Ramos (cell line): ENCODE measurements around the gene LRRC42.

Experiments used
- in situ Hi-C: fragments of 300-500 bp; cut with MboI; formaldehyde crosslinking; loops from one replicate; pipeline ENCODE4 v1.14.3; 2022; ENCODE audit warnings: low sequenced_read_pairs; ENCODE audit not compliant: unreplicated experiment

The LRRC42 gene

GRCh38 chr1:53938136-53938830 lies 7.9 kb upstream of the LRRC42 start:
- in situ Hi-C loops, result no loop called here

DNA sequence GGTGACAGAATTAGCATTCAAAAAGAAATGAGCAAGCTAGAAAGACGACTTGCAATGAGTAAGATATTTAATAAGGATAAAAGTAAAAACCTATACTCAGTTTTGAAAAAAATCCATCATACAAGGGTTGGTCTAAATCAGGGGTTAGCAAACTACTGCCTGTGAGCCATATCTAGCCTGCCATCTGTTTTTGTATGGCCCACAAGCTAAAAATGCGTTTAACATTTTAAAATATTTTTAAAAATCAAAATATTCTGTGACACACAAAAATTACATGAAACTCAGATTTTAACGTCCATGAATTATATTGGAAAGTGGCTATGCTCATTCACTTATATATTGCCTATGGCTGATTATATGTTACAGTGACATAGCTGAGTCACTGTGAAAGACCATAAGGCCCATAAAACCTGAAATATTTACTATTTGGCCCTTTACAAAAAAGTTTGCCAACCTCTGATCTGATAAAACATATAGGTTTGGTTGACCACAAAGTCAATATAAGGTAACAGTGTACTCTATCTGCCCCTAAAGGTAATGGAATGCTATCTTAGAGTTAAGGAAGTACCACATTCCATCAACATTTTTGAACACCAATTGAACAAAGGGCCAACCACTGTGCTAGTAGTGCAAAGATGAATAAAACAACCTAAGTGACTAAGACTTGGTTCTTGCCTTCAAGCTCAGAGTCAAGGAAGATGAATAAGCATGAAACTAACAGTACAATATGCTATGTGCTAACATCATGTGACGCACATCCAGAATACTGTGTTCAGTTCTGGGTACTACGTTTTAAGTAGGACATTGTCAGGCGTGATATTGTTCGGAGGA lies 3.8 kb upstream of the LRRC42 start:
- in situ Hi-C loops, result no loop called here

DNA sequence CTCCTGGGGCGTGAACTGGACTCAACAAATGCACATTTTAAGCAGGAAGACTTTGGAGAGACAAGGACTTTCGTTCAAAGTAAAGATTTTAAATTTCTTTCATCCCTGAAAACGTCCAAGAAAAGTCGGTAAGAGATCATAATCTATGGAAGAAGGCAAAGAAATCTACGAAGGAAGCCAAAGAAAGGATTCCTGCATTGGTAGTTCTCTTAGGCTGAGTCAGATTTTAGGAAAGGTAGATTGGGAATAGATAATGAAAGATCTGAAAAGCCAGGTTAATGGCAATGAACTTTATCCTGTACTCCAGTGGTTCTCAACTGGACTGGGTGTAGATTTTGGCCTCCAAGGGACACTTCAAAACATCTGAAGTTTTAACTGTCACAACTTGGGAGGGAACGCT lies 3.1 kb upstream of the LRRC42 start:
- in situ Hi-C loops, result no loop called here

GRCh38 chr1:53943490-53944043 lies 2.6 kb upstream of the LRRC42 start:
- in situ Hi-C loops, result no loop called here

- in situ Hi-C loops, result no loop called here
Measured at GRCh38 chr1:53944469-53945182, 1.5 kb upstream of the LRRC42 start.

- in situ Hi-C loops, result no loop called here
Measured at GRCh38 chr1:53945183-53945432, 1.0 kb upstream of the LRRC42 start.

DNA sequence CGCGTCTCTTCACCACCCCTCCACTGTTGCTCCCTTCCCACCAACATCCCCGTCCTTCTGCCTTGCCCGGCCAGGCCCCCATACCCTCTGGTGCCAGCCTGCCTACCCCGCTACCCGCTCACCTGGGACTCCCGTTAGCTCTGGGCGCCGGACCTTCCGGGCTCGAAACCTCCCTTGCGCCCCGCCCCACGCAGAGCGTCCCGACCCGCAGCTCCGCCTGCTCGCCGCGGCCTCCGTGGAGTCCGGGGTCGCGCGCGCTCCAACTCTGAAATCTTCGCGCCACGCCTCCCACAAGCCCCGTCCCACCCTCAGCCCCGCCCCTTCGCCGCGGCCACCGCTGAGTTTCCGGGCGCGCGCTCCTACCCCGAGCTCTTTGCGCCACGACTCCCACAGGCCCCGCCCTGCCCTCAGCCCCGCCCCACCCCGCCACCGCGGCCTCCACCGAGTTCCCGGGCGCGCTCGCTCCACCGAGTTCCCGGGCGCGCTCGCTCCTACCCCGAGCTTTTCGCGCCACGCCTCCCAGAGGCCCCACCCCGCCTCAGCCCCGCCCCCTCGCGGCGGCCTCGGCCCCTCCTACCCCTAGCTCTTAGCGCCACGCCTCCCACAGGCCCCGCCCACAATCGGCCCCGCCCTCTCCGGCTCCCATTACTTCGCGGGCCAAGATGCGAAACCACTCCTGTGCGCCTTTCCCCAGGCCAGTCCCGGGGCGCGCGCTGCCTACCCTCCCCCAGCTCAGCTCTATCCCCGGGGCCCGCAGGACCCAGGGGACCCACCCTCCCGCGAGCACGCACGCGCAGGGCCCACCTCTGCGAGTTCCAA lies 508 bp upstream of the LRRC42 start, which contains the start of gene IFT25:
Gene IFT25 (minus strand): TSS at position 267 of the 819 bp plus-strand sequence. CDS start 5,617 bp downstream, outside the sequence.
- in situ Hi-C loops, result no loop called here

GRCh38 chr1:53947172-53947907 lies 1.2 kb downstream of the LRRC42 start:
- in situ Hi-C loops, result no loop called here

GRCh38 chr1:53948291-53948690 lies 2.1 kb downstream of the LRRC42 start:
- in situ Hi-C loops, result no loop called here

DNA sequence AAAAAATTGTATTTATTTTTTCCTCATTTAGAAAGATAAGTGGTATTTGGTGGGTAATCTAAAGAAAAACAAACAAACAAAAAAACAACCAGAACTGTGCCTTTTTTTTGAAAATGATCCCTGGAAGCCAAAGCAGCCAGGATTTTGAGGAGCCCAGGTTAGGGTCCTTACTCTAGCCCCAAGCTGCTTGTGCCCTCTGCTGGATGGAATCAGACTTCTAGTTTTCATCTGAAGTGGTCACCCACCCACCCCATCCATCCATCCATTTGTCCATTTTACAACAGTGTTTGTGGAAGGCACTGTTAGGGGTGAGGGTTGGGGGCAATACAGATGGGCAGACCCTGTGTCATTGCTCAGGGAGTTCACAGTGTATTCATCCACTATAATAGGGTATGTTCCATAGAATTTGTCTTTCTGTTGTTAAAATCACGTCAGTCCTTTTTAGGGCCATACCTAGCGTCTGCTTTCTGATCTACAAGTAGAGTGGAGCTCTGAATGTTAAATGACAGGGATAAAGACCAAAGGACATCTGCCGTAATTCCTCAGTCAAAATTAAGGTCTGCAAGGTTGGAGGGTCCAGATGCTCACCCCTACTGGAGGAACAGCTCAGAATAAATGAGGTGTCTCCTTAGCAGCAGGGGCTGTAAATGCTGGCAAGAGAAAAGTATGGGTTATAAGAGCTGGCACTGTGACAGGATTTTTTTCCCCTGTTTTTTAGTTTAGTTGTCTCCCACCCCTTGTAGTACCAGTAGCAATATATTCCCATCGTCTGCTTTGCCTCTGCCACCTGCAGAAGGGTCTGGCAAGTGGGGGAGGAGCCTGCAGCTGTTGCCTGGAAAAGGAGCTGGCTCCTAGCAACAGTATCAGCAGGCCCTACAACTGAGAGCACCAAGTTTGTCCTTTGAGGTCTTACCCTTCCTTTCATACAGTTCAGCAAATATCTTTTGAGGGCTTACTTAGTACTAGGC lies 3.2 kb downstream of the LRRC42 start:
- in situ Hi-C loops, result no loop called here

- in situ Hi-C loops, result loop anchor here (25.0 kb wide), 1 partner anchor 464 kb away; no protein-coding TSS in a partner anchor
Measured at GRCh38 chr1:53951697-53952096, 5.5 kb downstream of the LRRC42 start.

DNA sequence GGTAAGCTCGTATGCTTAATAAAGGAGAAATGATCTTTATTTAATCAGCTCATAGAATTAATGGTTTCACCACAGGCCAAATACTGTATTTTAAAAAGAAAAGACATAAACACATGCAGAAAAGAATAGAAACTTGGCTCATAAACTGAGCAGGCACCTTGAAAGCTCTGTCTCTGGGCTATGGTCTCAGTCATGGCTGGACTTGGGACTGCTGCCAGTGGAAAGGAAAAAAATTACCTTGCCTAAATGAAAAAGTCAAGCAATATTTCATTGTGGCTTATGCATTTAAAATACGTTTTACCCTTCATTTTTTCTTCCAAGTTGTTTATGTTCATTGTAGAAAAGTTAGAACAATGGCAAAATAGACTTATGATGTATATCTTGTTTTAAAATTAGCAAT lies 8.0 kb downstream of the LRRC42 start:
- in situ Hi-C loops, result loop anchor here (25.0 kb wide), 1 partner anchor 467 kb away; no protein-coding TSS in a partner anchor

- in situ Hi-C loops, result loop anchor here (25.0 kb wide), 1 partner anchor 469 kb away; no protein-coding TSS in a partner anchor
Measured at GRCh38 chr1:53956308-53957168, 10.4 kb downstream of the LRRC42 start.

DNA sequence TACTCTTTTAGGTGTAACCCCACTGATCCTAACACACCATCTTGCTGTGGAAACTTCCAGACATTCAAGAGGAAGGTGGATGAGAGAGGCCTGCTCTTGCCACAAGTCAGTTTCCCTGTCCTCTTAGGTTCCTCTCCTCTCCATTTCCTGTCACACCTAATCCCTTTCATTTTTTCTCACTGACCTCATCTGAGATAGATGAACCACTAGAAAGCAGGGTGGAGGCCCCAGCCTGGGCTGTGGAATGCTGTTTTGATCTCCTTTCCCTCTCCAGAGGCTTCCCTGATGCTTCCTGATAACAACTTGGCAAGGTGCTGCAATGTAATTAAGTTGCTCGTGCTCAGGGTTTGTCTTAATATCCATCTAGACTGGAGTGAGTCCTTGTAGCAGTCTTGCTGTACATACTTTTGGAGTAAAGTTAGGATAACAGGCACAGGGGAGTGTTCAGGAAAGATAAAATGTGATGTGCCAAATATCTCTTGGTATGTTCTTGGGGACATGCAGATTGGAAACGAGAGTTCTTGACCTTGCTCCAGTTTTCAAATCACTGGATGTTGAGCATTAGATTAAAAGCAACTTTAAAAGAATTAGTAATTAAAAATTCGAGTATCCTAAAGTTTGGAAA lies 11.2 kb downstream of the LRRC42 start:
- in situ Hi-C loops, result loop anchor here (25.0 kb wide), 1 partner anchor 470 kb away; no protein-coding TSS in a partner anchor

DNA sequence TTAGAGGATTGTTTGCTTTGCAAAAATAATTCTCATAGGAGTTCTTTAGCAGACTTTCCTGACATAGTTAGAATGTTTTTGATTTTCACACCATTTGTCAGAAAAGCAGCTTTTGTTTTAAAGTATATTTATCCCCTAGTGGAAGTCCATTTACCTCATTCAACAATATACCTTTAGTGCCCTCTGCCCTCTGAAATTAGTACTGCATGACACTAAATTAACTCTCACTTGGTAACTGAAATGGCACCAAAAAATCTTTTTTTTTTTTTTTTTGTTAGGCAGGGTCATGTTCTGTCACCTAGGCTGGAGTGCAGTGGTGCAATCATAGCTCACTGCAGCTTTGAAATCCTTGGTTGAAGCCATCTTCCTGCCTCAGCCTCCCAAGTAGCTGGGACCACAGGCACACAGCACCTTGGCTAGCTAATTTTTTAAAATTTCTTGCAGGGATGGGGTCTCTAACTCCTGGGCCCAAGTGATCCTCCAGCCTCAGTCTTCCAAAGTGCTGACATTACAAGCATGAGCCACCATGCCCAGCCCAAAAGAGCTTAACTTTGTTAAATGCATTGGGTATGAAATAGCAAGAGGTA lies 13.6 kb downstream of the LRRC42 start:
- in situ Hi-C loops, result loop anchor here (5.0 to 25.0 kb wide), 2 partner anchors 107 to 472 kb away; no protein-coding TSS in a partner anchor

DNA sequence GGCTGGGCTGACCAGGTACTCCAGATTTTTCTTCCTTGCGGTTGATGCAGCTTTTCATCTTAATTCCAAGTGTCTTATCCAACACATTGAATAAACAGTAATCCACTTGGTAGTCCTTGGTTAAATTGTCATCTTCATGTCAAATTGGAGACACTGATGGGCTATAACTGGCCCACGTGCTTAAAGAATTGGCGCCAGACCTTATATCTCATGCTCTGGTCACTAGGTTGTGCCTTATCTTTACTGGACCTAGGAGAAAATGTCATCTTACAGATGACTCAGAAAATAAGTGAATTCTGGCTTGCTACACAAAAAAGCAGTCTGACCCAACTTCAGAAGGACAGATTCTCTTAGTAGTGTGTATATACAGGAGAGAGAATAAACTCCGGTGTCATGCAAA lies 16.2 kb downstream of the LRRC42 start:
- in situ Hi-C loops, result loop anchor here (5.0 to 25.0 kb wide), 2 partner anchors 110 to 475 kb away; no protein-coding TSS in a partner anchor
